IPS-15b (cell line): ENCODE data around the gene RASSF4.
A peak's percentile ranks its signal among the peaks of the same experiment; 100 is the strongest.

Source experiments
- H3K27me3 ChIP-seq: one replicate; pipeline ENCODE4 v1.6.1; 2013; ENCODE audit warnings: low read length; ENCODE audit not compliant: control insufficient read depth, insufficient read depth
- H3K36me3 ChIP-seq: one replicate; pipeline ENCODE4 v1.6.1; 2013; ENCODE audit warnings: low read length; ENCODE audit not compliant: control insufficient read depth, insufficient read depth
- H3K4me1 ChIP-seq: one replicate; pipeline ENCODE4 v1.6.1; 2013; ENCODE audit warnings: mild to moderate bottlenecking, low read length; ENCODE audit not compliant: control insufficient read depth, insufficient read depth
- H3K4me3 ChIP-seq: one replicate; pipeline ENCODE4 v1.5.1; 2013; ENCODE audit warnings: low read depth, low read length
- H3K9ac ChIP-seq: one replicate; pipeline ENCODE4 v1.6.1; 2013; ENCODE audit warnings: low read depth, mild to moderate bottlenecking, low read length
- H3K9me3 ChIP-seq: one replicate; pipeline ENCODE4 v1.6.1; 2013; ENCODE audit warnings: mild to moderate bottlenecking, low read length; ENCODE audit not compliant: control insufficient read depth, insufficient read depth

The RASSF4 gene

GRCh38 chr10:44961230-44961571 lies 1.6 kb downstream of the RASSF4 start:
- no peak overlapping the region for H3K4me3 ChIP-seq
- H3K9me3 ChIP-seq: no peaks in the 10 kb centered on the region
- peaks cover 31% of the 10 kb centered on the region for H3K4me1 ChIP-seq
- peaks cover 9% of the 10 kb centered on the region for H3K27me3 ChIP-seq
- H3K9ac ChIP-seq: no peak overlapping the region
- H3K36me3 ChIP-seq: no peaks in the 10 kb centered on the region

- Histone ChIP-seq H3K27me3 (peaks cover 9% of the 10 kb centered on the region), H3K4me3 (no peak overlapping the region), H3K36me3 (no peaks in the 10 kb centered on the region), H3K4me1 (peaks cover 31% of the 10 kb centered on the region), H3K9ac (no peak overlapping the region), H3K9me3 (no peaks in the 10 kb centered on the region)
Observed at GRCh38 chr10:44961931-44962750, 2.5 kb downstream of the RASSF4 start.

- Histone ChIP-seq H3K4me1 (peaks cover 31% of the 10 kb centered on the region), H3K9ac (no peak overlapping the region), H3K4me3 (no peak overlapping the region), H3K9me3 (no peaks in the 10 kb centered on the region), H3K36me3 (no peaks in the 10 kb centered on the region), H3K27me3 (peaks cover 9% of the 10 kb centered on the region)
Observed at GRCh38 chr10:44962870-44963738, 3.5 kb downstream of the RASSF4 start.

GRCh38 chr10:44963772-44964633 lies 4.4 kb downstream of the RASSF4 start:
- Histone ChIP-seq H3K9ac (peak overlapping the region; percentile 37), H3K4me3 (no peak overlapping the region), H3K9me3 (no peaks in the 10 kb centered on the region), H3K27me3 (peaks cover 9% of the 10 kb centered on the region), H3K36me3 (no peaks in the 10 kb centered on the region), H3K4me1 (peaks cover 27% of the 10 kb centered on the region)

- Histone ChIP-seq H3K4me3 (no peak overlapping the region), H3K9ac (no peak overlapping the region), H3K27me3 (peaks cover 7% of the 10 kb centered on the region), H3K9me3 (no peaks in the 10 kb centered on the region), H3K36me3 (no peaks in the 10 kb centered on the region), H3K4me1 (peaks cover 25% of the 10 kb centered on the region)
Observed at GRCh38 chr10:44965104-44965503, 5.5 kb downstream of the RASSF4 start.

- Histone ChIP-seq H3K4me3 (no peak overlapping the region), H3K27me3 (peaks cover 1% of the 10 kb centered on the region), H3K9me3 (no peaks in the 10 kb centered on the region), H3K36me3 (no peaks in the 10 kb centered on the region), H3K9ac (no peak overlapping the region), H3K4me1 (peaks cover 24% of the 10 kb centered on the region)
Observed at GRCh38 chr10:44965651-44966097, 6.1 kb downstream of the RASSF4 start.

- Histone ChIP-seq H3K9ac (no peak overlapping the region), H3K9me3 (no peaks in the 10 kb centered on the region), H3K4me1 (peaks cover 24% of the 10 kb centered on the region), H3K36me3 (no peaks in the 10 kb centered on the region), H3K4me3 (no peak overlapping the region), H3K27me3 (no peaks in the 10 kb centered on the region)
Observed at GRCh38 chr10:44966129-44966815, 6.7 kb downstream of the RASSF4 start.

- Histone ChIP-seq H3K36me3 (no peaks in the 10 kb centered on the region), H3K4me3 (no peak overlapping the region), H3K9ac (no peak overlapping the region), H3K4me1 (peaks cover 24% of the 10 kb centered on the region), H3K9me3 (no peaks in the 10 kb centered on the region), H3K27me3 (no peaks in the 10 kb centered on the region)
Observed at GRCh38 chr10:44966816-44967509, 7.4 kb downstream of the RASSF4 start.

- Histone ChIP-seq H3K9me3 (no peaks in the 10 kb centered on the region), H3K4me3 (no peak overlapping the region)
Observed at GRCh38 chr10:44967616-44968015, 8.0 kb downstream of the RASSF4 start.

GRCh38 chr10:44968091-44968490 lies 8.5 kb downstream of the RASSF4 start:
- no peaks in the 10 kb centered on the region for H3K9me3 ChIP-seq
- H3K4me3 ChIP-seq: no peak overlapping the region
- no peaks in the 10 kb centered on the region for H3K36me3 ChIP-seq
- peak overlapping the region; percentile 16 for H3K9ac ChIP-seq
- H3K27me3 ChIP-seq: no peaks in the 10 kb centered on the region
- H3K4me1 ChIP-seq: peaks cover 25% of the 10 kb centered on the region

More at GRCh38 chr10:44967616-44968015, 8.0 kb downstream of the RASSF4 start:
- Histone ChIP-seq H3K36me3 (no peaks in the 10 kb centered on the region), H3K9ac (peak overlapping the region; percentile 16), H3K4me1 (peaks cover 24% of the 10 kb centered on the region), H3K27me3 (no peaks in the 10 kb centered on the region)
